Measurements from ENCODE around the gene THSD4. TPM values are rescaled to one million over a fixed set of nuclear protein-coding genes. Genes with fewer than 3 reads are reported as not detected.
A peak's percentile ranks its signal among the peaks of the same experiment; 100 is the strongest.

THSD4 gene
- polyA plus RNA-seq, 2 of the 4 experiments (the other 2 are of a cell fraction): 15.8 to 40.7 TPM

GRCh38 chr15:71279757-71280141, 164.5 kb downstream of the THSD4 start:
- FAIRE-seq (no peak), DNase-seq (ENCODE audit: low read depth in 1 of 2, low spot score in 1 of 2) (no peak), ATAC-seq (peak; percentile 36 to 51)
- Histone ChIP-seq H3K4me2 (peak overlapping the region; percentile 65), H3K4me3 (no peak overlapping the region), H3K9me3 (no peaks in the 10 kb centered on the region), H3K4me1 (peaks cover 75% of the 10 kb centered on the region), H3K27ac (peak overlapping the region; percentile 81 to 88)
- ChIA-PET POLR2A (interaction anchor here (0.6 to 2.1 kb wide), 3 partner anchors 13 to 28 kb away, joined by 3 to 22 read pairs (median 7); no protein-coding TSS in a partner anchor), CTCF (interaction anchor here (1.0 to 1.9 kb wide), 6 partner anchors 15 to 521 kb away, joined by 3 to 9 read pairs (median 3); partner anchors contain the start of gene THSD4)
- TF ChIP-seq CEBPB (IDR thresholded peaks at IDR 0.05) (no peak; a peak in 1 of 4 replicates), HMGXB4 (CRISPR knock-in tag; IDR thresholded peaks at IDR 0.05; ENCODE audit: borderline replicate concordance) (0 out of 2 replicates have a peak, but pooled peaks have one; percentile 37), RCOR1 (IDR thresholded peaks at IDR 0.05; ENCODE audit: low read depth, low read length) (no peak), NPAS2 (CRISPR knock-in tag; IDR thresholded peaks at IDR 0.05; ENCODE audit: borderline replicate concordance) (no peak), ZNF302 (CRISPR knock-in tag; IDR thresholded peaks at IDR 0.05) (0 out of 2 replicates have a peak, but pooled peaks have one; percentile 24), ZSCAN20 (CRISPR knock-in tag; IDR thresholded peaks at IDR 0.05) (peak; percentile 13; the same call in 1 of the 2 replicates), TP53 (CRISPR knock-in tag; IDR thresholded peaks at IDR 0.05) (0 out of 2 replicates have a peak, but pooled peaks have one; percentile 43), HEYL (CRISPR knock-in tag; IDR thresholded peaks at IDR 0.05) (0 out of 2 replicates have a peak, but pooled peaks have one; percentile 44), E2F6 (IDR thresholded peaks at IDR 0.05; ENCODE audit: borderline replicate concordance, low read depth) (peak; percentile 68; the same call in 1 of the 2 replicates), EHF (CRISPR knock-in tag; IDR thresholded peaks at IDR 0.05) (peak; percentile 65), MAX (IDR thresholded peaks at IDR 0.05) (peak; percentile 56; the same call in 1 of the 2 replicates)
- 65% methylated on average over 4 of the region's 4 CpGs for WGBS (ENCODE audit: missing lambda C conversion rate)

- Histone ChIP-seq H3K4me2 (peak overlapping the region; percentile 65), H3K27ac (peak overlapping the region; percentile 81 to 88), H3K9me3 (no peaks in the 10 kb centered on the region), H3K4me1 (peaks cover 70% of the 10 kb centered on the region), H3K4me3 (no peak overlapping the region)
- TF ChIP-seq JUNB (IDR thresholded peaks at IDR 0.05) (no peak), PBX3 (IDR thresholded peaks at IDR 0.05) (no peak), REST (IDR thresholded peaks at IDR 0.05) (no peak), NPAS2 (CRISPR knock-in tag; IDR thresholded peaks at IDR 0.05; ENCODE audit: borderline replicate concordance) (no peak), MAX (IDR thresholded peaks at IDR 0.05) (no peak), NFE2L2 (conservative IDR thresholded peaks at IDR 0.05; ENCODE audit: low read length) (no peak), USF2 (IDR thresholded peaks at IDR 0.05) (no peak), CEBPB (IDR thresholded peaks at IDR 0.05) (no peak), ZSCAN20 (CRISPR knock-in tag; IDR thresholded peaks at IDR 0.05) (no peak)
- CTCF ChIA-PET: interaction anchor here (1.0 to 1.9 kb wide), 4 partner anchors 15 to 521 kb away, joined by 3 to 9 read pairs (median 3); partner anchors contain the start of gene THSD4
- no peak; a peak in 1 of 6 replicates for ATAC-seq
- DNase-seq (ENCODE audit: low read depth in 1 of 2, low spot score in 1 of 2): no peak
- WGBS (ENCODE audit: missing lambda C conversion rate): 93% methylated on average over 1 of the region's 1 CpG
- no peak for FAIRE-seq
- POLR2A ChIA-PET: interaction anchor here (0.6 to 2.1 kb wide), 2 partner anchors 13 to 15 kb away, joined by 7 to 22 read pairs; no protein-coding TSS in a partner anchor
Observed at GRCh38 chr15:71280206-71280605, 164.9 kb downstream of the THSD4 start.

Measured in A549 (cell line).